ENCODE data around the gene ZEB2.
A peak's percentile ranks its signal among the peaks of the same experiment; 100 is the strongest.

The ZEB2 gene

GRCh38 chr2:144446136-144446535, 73.8 kb downstream of the ZEB2 start:
- TF ChIP-seq CTBP1 (IDR thresholded peaks at IDR 0.05; ENCODE audit: borderline replicate concordance) (peak; percentile 40; the same call in 1 of the 2 replicates), ARNT (IDR thresholded peaks at IDR 0.05) (no peak)
- DNase-seq (ENCODE audit: extremely low spot score), result no peak
- ChIA-PET CTCF (no interaction called here), POLR2A (no interaction called here)

GRCh38 chr2:144445196-144445595, 74.7 kb downstream of the ZEB2 start:
- ChIA-PET CTCF (no interaction called here), POLR2A (interaction anchor here (0.6 kb wide), 1 partner anchor 14 kb away, joined by 3 read pairs; no protein-coding TSS in a partner anchor)
- no peak for DNase-seq (ENCODE audit: extremely low spot score)
- TF ChIP-seq L3MBTL2 (conservative IDR thresholded peaks at IDR 0.05) (no peak), BHLHE40 (IDR thresholded peaks at IDR 0.05; ENCODE audit: borderline replicate concordance) (no peak), SUZ12 (IDR thresholded peaks at IDR 0.05) (no peak), CTBP1 (IDR thresholded peaks at IDR 0.05; ENCODE audit: borderline replicate concordance) (no peak), PKNOX1 (IDR thresholded peaks at IDR 0.05) (no peak), FOXM1 (IDR thresholded peaks at IDR 0.05; ENCODE audit: borderline replicate concordance) (no peak), LEF1 (IDR thresholded peaks at IDR 0.05; ENCODE audit: borderline replicate concordance) (no peak), FOXK2 (IDR thresholded peaks at IDR 0.05) (no peak)

- ChIA-PET CTCF (no interaction called here), POLR2A (no interaction called here)
- no peak for DNase-seq (ENCODE audit: extremely low spot score)
- TF ChIP-seq PKNOX1 (IDR thresholded peaks at IDR 0.05), result no peak
- TF ChIP-seq SP1 (IDR thresholded peaks at IDR 0.05), result no peak
- no peak for TF ChIP-seq HDGF (IDR thresholded peaks at IDR 0.05; ENCODE audit: borderline replicate concordance)
Measured at GRCh38 chr2:144443837-144444817, 75.8 kb downstream of the ZEB2 start.

GRCh38 chr2:144441711-144442141, 78.2 kb downstream of the ZEB2 start:
- TF ChIP-seq LEF1 (IDR thresholded peaks at IDR 0.05; ENCODE audit: borderline replicate concordance), result no peak
- no peak for TF ChIP-seq NFRKB (IDR thresholded peaks at IDR 0.05)
- TF ChIP-seq FOXA1 (IDR thresholded peaks at IDR 0.05), result no peak
- CTCF ChIA-PET, result no interaction called here
- POLR2A ChIA-PET, result no interaction called here
- no peak for DNase-seq (ENCODE audit: extremely low spot score)

GRCh38 chr2:144439993-144440392, 79.9 kb downstream of the ZEB2 start:
- POLR2A ChIA-PET, result no interaction called here
- DNase-seq (ENCODE audit: extremely low spot score), result no peak
- no peak for TF ChIP-seq SP1 (IDR thresholded peaks at IDR 0.05)
- no peak for TF ChIP-seq FOXM1 (IDR thresholded peaks at IDR 0.05; ENCODE audit: borderline replicate concordance)
- TF ChIP-seq BHLHE40 (IDR thresholded peaks at IDR 0.05; ENCODE audit: borderline replicate concordance), result no peak
- TF ChIP-seq CTBP1 (IDR thresholded peaks at IDR 0.05; ENCODE audit: borderline replicate concordance), result no peak
- TF ChIP-seq FOXK2 (IDR thresholded peaks at IDR 0.05), result no peak
- no peak for TF ChIP-seq NFRKB (IDR thresholded peaks at IDR 0.05)
- no peak for TF ChIP-seq SUZ12 (IDR thresholded peaks at IDR 0.05)
- TF ChIP-seq ARNT (IDR thresholded peaks at IDR 0.05), result no peak
- no peak for TF ChIP-seq PKNOX1 (IDR thresholded peaks at IDR 0.05)
- no peak for TF ChIP-seq ELF4 (IDR thresholded peaks at IDR 0.05)
- TF ChIP-seq LEF1 (IDR thresholded peaks at IDR 0.05; ENCODE audit: borderline replicate concordance), result no peak
- no peak for TF ChIP-seq FOXA1 (IDR thresholded peaks at IDR 0.05)
- TF ChIP-seq TARDBP (IDR thresholded peaks at IDR 0.05), result no peak
- CTCF ChIA-PET, result no interaction called here

- POLR2A ChIA-PET, result no interaction called here
- DNase-seq (ENCODE audit: extremely low spot score), result no peak
- no peak for TF ChIP-seq HDGF (IDR thresholded peaks at IDR 0.05; ENCODE audit: borderline replicate concordance)
- no peak for TF ChIP-seq SUZ12 (IDR thresholded peaks at IDR 0.05)
- TF ChIP-seq L3MBTL2 (conservative IDR thresholded peaks at IDR 0.05), result no peak
- TF ChIP-seq ELF4 (IDR thresholded peaks at IDR 0.05), result no peak
- TF ChIP-seq NFRKB (IDR thresholded peaks at IDR 0.05), result no peak
- TF ChIP-seq PKNOX1 (IDR thresholded peaks at IDR 0.05), result no peak
- TF ChIP-seq SP1 (IDR thresholded peaks at IDR 0.05), result no peak
- TF ChIP-seq FOXM1 (IDR thresholded peaks at IDR 0.05; ENCODE audit: borderline replicate concordance), result no peak
- TF ChIP-seq CTBP1 (IDR thresholded peaks at IDR 0.05; ENCODE audit: borderline replicate concordance), result no peak
- no peak for TF ChIP-seq TARDBP (IDR thresholded peaks at IDR 0.05)
- TF ChIP-seq ARNT (IDR thresholded peaks at IDR 0.05), result no peak
- TF ChIP-seq FOXK2 (IDR thresholded peaks at IDR 0.05), result no peak
- TF ChIP-seq BHLHE40 (IDR thresholded peaks at IDR 0.05; ENCODE audit: borderline replicate concordance), result no peak
- no peak for TF ChIP-seq FOXA1 (IDR thresholded peaks at IDR 0.05)
- no peak for TF ChIP-seq ZNF384 (IDR thresholded peaks at IDR 0.05)
- no peak for TF ChIP-seq LEF1 (IDR thresholded peaks at IDR 0.05; ENCODE audit: borderline replicate concordance)
Measured at GRCh38 chr2:144438801-144439631, 80.9 kb downstream of the ZEB2 start.

More at GRCh38 chr2:144438801-144439631, 80.9 kb downstream of the ZEB2 start:
- CTCF ChIA-PET, result interaction anchor here (0.7 to 2.1 kb wide), 2 partner anchors 11 to 343 kb away, joined by 8 to 10 read pairs; no protein-coding TSS in a partner anchor

Data from HEK293T (cell line).